Liver (tissue), 9 donors: ENCODE data around the gene CHST12. TPM values are rescaled to one million over a fixed set of nuclear protein-coding genes. Genes with fewer than 3 reads are reported as not detected.

Experiments used
- DNase-seq: peaks from one replicate; pipeline ENCODE4 v3.0.0-alpha.2; 2017; ENCODE audit warnings: low spot score
- H3K27ac ChIP-seq, 2 donors: one replicate each; pipeline ENCODE4 v1.7.0; 2013; ENCODE audit warnings: inconsistent platforms in 2 of 2, low read length in 2 of 2, control low read depth in 1 of 2, low read depth in 1 of 2, mild to moderate bottlenecking in 1 of 2
- H3K27me3 ChIP-seq, 4 donors: one replicate each; pipeline versions ENCODE4 v1.6.1 to v1.7.0; 2013; ENCODE audit warnings: low read length in 3 of 4, inconsistent platforms in 1 of 4, mild to moderate bottlenecking in 1 of 4, moderate library complexity in 1 of 4; ENCODE audit not compliant: control insufficient read depth in 4 of 4, insufficient read depth in 4 of 4
- H3K36me3 ChIP-seq, 4 donors: one replicate each; pipeline versions ENCODE4 v1.6.1 to v1.7.0; 2013; ENCODE audit warnings: low read length in 3 of 4, mild to moderate bottlenecking in 3 of 4, low read depth in 1 of 4, moderate library complexity in 1 of 4; ENCODE audit not compliant: control insufficient read depth in 4 of 4, insufficient read depth in 3 of 4
- H3K4me1 ChIP-seq, 4 donors: one replicate each; pipeline versions ENCODE4 v1.6.1 to v1.7.0; 2013; ENCODE audit warnings: low read length in 3 of 4, mild to moderate bottlenecking in 3 of 4, moderate library complexity in 1 of 4; ENCODE audit not compliant: control insufficient read depth in 4 of 4, insufficient read depth in 4 of 4
- H3K4me3 ChIP-seq, 3 donors: one replicate each; pipeline versions ENCODE4 v1.6.1 to v1.7.0; 2013; ENCODE audit warnings: low read length in 3 of 3, control low read depth in 1 of 3, low read depth in 1 of 3, mild to moderate bottlenecking in 1 of 3
- H3K9ac ChIP-seq, 2 donors: one replicate each; pipeline ENCODE4 v1.7.0; 2013; ENCODE audit warnings: low read length in 2 of 2, mild to moderate bottlenecking in 2 of 2, moderate library complexity in 2 of 2, control low read depth in 1 of 2, low read depth in 1 of 2
- H3K9me3 ChIP-seq, 4 donors: one replicate each; pipeline versions ENCODE4 v1.6.1 to v1.7.0; 2013; ENCODE audit warnings: low read length in 3 of 4; ENCODE audit not compliant: control insufficient read depth in 4 of 4
- ATF3 ChIP-seq: IDR thresholded peaks from 2 replicates; pipeline ENCODE4 v1.6.1; 2016; ENCODE audit warnings: antibody characterized with exemption
- CTCF ChIP-seq: fragments of 150-350 bp; IDR thresholded peaks from 2 replicates; pipeline ENCODE4 v1.5.1; 2017; ENCODE audit warnings: improper control_type of control experiment, low read depth, low read length; ENCODE audit not compliant: missing input control
- EGR1 ChIP-seq, 2 donors: IDR thresholded peaks; 2 replicates each; pipeline ENCODE4 v1.6.1; 2016 to 2018; ENCODE audit warnings: antibody characterized with exemption in 2 of 2, low read depth in 2 of 2
- FOXA2 ChIP-seq: IDR thresholded peaks from 2 replicates; pipeline ENCODE4 v1.6.1; 2016; ENCODE audit warnings: antibody characterized with exemption
- GABPA ChIP-seq, 2 donors: IDR thresholded peaks in 1 of 2; conservative IDR thresholded peaks in 1 of 2; 2 replicates each; pipeline ENCODE4 v1.6.1; 2016; ENCODE audit warnings: antibody characterized with exemption in 2 of 2, mild to moderate bottlenecking in 1 of 2, moderate library complexity in 1 of 2
- HNF4A ChIP-seq, 2 donors: conservative IDR thresholded peaks; 2 replicates each; pipeline ENCODE4 v1.6.1; 2016; ENCODE audit warnings: antibody characterized with exemption in 2 of 2, mild to moderate bottlenecking in 2 of 2
- JUND ChIP-seq, 2 donors: IDR thresholded peaks; 2 replicates each; pipeline ENCODE4 v1.6.1; 2016; ENCODE audit warnings: antibody characterized with exemption in 2 of 2
- MAX ChIP-seq: IDR thresholded peaks from 2 replicates; pipeline ENCODE4 v1.6.1; 2016; ENCODE audit warnings: antibody characterized with exemption
- NR2F2 ChIP-seq: IDR thresholded peaks from 2 replicates; pipeline ENCODE4 v1.6.1; 2016; ENCODE audit warnings: antibody characterized with exemption
- RAD21 ChIP-seq, 2 donors: IDR thresholded peaks; 2 replicates each; pipeline ENCODE4 v1.6.1; 2016; ENCODE audit warnings: antibody characterized with exemption in 2 of 2, mild to moderate bottlenecking in 2 of 2
- REST ChIP-seq: IDR thresholded peaks from 2 replicates; pipeline ENCODE4 v1.6.1; 2016; ENCODE audit warnings: antibody characterized with exemption, mild to moderate bottlenecking
- RXRA ChIP-seq, 2 donors: IDR thresholded peaks; 2 replicates each; pipeline ENCODE4 v1.6.1; 2017 to 2018; ENCODE audit warnings: antibody characterized with exemption in 2 of 2, mild to moderate bottlenecking in 1 of 2
- SP1 ChIP-seq: IDR thresholded peaks from 2 replicates; pipeline ENCODE4 v1.6.1; 2018; ENCODE audit warnings: antibody characterized with exemption, mild to moderate bottlenecking
- TAF1 ChIP-seq: conservative IDR thresholded peaks from 2 replicates; pipeline ENCODE4 v1.6.1; 2016; ENCODE audit warnings: antibody characterized with exemption, mild to moderate bottlenecking
- YY1 ChIP-seq: IDR thresholded peaks from 2 replicates; pipeline ENCODE4 v1.6.1; 2016; ENCODE audit warnings: antibody characterized with exemption, mild to moderate bottlenecking
- ZBTB33 ChIP-seq: IDR thresholded peaks from 2 replicates; pipeline ENCODE4 v1.6.1; 2016; ENCODE audit warnings: antibody characterized with exemption
- WGBS: extraction: QIAGEN DNeasy Blood & Tissue Kit; methylation state at CpG from one replicate; pipeline ENCODE4 v1.1.7; 2013; 5-methylcytosine and 5-hydroxymethylcytosine counted together
- polyA plus RNA-seq, 2 donors: library from polyadenylated mRNA; stranded (reverse) in 1 of 2; unstranded in 1 of 2; fragments of 200-250 nt in 1 of 2; fragments of >200 nt in 1 of 2; fragmentation: Nextera tagmentation in 1 of 2; extraction: Ambion mirVana in 1 of 2; gene quantifications; one replicate each; pipeline versions ENCODE4 v1.2.1 to v1.2.3, GENCODE V29; 2013 to 2015
- total RNA-seq, 2 donors: library from RNA; depleted of rRNA; stranded (reverse); fragments of >200 nt; gene quantifications; one replicate each; pipeline ENCODE4 v1.2.3, GENCODE V29; 2014
- donor health status: healthy.
- donor health status: healthy.
- donor health status: healthy.
- donor health status: healthy.
- donor health status: healthy.

Gene CHST12
- total and polyA plus RNA-seq, 4 donors = 3.2 to 11.9 (median 5.2) TPM

- Histone ChIP-seq H3K4me3 (no peak overlapping the region), H3K4me1 (peaks cover 9 to 29% (median 18%) of the 10 kb centered on the region in 4 donors), H3K36me3 (no peaks in the 10 kb centered on the region), H3K9me3 (no peaks in the 10 kb centered on the region), H3K27ac (peak overlapping the region; percentile 8 to 82), H3K9ac (no peak overlapping the region), H3K27me3 (no peaks in the 10 kb centered on the region)
- peak; percentile 39 for DNase-seq
- 27% methylated on average over 6 of the region's 6 CpGs for WGBS
- TF ChIP-seq SP1 (peak; percentile 36), HNF4A (conservative IDR thresholded peaks at IDR 0.05) (no peak), YY1 (peak; percentile 47), RXRA (IDR thresholded peaks at IDR 0.05) (peak in 1 of 2 donors; percentile 18), NR2F2 (peak; percentile 65), REST (peak; percentile 21), RAD21 (IDR thresholded peaks at IDR 0.05) (peak; percentile 24 to 33), MAX (no peak)
Measured at GRCh38 chr7:2399848-2400587, 3.4 kb upstream of the CHST12 start.

GRCh38 chr7:2402687-2403013 is 761 bp upstream of the CHST12 start:
- Histone ChIP-seq H3K4me1 (peaks cover 9 to 39% (median 22%) of the 10 kb centered on the region in 4 donors), H3K9me3 (no peaks in the 10 kb centered on the region), H3K27me3 (no peaks in the 10 kb centered on the region), H3K27ac (peak overlapping the region; percentile 63 to 91), H3K4me3 (peak overlapping the region; percentile 76 to 95 (median 94)), H3K36me3 (no peaks in the 10 kb centered on the region), H3K9ac (peak overlapping the region; percentile 7 to 98)
- no peak for DNase-seq
- TF ChIP-seq MAX (no peak), HNF4A (conservative IDR thresholded peaks at IDR 0.05) (no peak), FOXA2 (no peak), NR2F2 (no peak), RXRA (IDR thresholded peaks at IDR 0.05) (no peak), ZBTB33 (no peak), REST (no peak), CTCF (no peak), EGR1 (IDR thresholded peaks at IDR 0.05; ENCODE audit: low read depth in 2 of 2) (no peak), YY1 (no peak), JUND (IDR thresholded peaks at IDR 0.05) (no peak), RAD21 (IDR thresholded peaks at IDR 0.05) (no peak), GABPA (IDR thresholded peaks at IDR 0.05 in 1 of 2, conservative IDR thresholded peaks at IDR 0.05 in 1 of 2) (no peak), TAF1 (no peak), ATF3 (no peak)
- WGBS = 54% methylated on average over 6 of the region's 6 CpGs
